DMS 273 (cell line): ENCODE measurements around the gene HES3.
A peak's percentile ranks its signal among the peaks of the same experiment; 100 is the strongest.

Experiments used
- DNase-seq: peaks from one replicate; lab custom pipeline; 2025; ENCODE audit not compliant: unreplicated experiment; lab: John Stamatoyannopoulos, UW

The HES3 gene

DNA sequence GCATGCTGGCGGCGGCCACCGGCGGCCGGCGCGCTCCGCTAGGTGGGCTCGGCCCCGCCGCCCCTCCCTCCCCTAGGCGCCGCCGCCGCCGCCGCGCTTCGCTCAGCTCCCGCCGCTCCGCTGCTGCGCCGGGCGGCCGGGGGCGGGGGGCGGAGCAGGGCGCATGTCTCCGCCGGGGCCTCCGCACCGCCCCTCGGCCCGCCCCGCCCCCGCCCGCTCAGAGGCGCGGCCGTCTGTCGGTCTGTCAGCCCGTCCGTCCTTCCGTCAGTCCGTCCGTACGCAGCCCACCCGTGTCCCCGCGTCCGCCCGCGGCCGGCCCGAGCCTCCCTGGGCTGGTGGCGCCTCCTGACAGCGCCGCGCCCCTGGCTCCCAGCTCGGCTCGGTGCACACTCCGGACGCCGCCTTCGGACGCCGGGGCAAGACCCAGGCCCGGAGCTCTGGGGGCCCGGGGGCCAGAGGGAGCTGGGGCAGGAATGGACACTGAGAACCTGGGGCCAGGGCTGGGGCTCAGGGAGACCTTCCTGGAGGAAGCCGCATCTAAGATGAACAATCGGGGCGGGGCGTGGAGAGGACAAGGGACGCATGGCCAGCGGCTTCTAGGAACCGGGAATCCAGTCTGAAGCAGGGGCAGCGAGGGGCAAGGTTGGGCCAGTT lies 17.1 kb downstream of the HES3 start, which contains the start of gene GPR153:
Gene GPR153 (minus strand): TSS at position 138 of the 654 bp plus-strand sequence. CDS start 6,193 bp downstream, outside the sequence.
- peak; percentile 79 for DNase-seq

DNA sequence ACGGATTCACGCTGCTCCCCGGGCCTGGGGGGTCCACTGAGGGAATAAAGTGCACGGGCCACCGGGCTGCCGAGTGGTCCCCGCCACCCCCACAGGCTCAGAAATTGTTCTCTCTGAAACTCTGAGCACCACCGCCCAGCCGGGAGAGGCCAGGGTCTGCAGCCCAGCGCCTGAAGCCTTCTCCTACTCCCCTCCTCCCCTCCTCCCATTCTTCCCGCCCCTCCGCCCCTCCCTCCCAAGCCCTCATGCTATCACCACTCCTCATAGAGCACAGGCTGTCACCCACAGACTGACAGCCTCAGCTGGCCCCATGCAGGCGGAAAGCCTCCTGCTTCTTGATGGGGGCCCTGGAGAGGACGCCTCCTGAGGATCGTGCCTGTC lies 17.6 kb downstream of the HES3 start:
- DNase-seq: peak; percentile 78

DNA sequence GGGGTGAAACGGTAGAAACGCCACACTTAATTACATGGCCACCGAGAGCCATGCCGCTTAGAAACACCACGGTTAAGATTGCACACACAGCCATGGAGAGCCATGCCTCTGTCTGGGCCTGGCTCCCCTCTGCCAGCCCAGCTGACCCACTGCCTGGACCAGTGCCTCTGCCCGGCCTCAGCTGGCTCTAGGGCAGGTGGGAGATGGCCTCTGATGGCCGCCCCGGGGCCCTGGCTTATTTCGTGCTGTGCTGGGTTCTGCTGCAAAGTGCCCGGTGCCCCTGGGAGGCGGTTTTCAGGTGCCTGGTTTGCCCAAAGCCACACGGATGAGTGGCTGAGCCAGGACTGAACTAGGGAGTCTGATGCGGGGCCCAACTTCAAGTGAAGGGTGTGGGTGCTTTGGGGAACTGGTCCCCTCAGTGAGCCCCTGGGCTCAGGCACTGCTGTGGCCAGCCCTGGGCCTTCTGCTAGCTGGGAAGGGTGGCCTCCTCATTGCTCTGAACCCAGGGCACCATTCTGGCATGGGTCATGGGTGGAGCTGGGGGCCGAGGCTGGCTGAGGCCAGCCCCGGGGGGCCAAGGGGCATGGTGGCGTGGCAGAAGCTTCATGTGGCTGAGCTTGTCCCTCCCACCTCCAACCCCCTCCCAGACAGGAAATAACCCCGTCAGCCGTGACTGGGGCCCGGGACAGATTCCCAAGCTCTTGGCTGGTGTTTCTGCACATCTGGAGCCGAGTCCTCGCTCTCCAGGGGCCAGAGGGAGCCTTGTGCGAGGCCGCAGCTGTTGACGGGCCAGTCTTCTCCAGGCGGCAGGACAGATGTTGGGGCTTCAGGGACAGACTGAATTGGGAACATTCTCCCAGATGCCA lies 18.8 kb downstream of the HES3 start:
- DNase-seq: peak; percentile 51

DNA sequence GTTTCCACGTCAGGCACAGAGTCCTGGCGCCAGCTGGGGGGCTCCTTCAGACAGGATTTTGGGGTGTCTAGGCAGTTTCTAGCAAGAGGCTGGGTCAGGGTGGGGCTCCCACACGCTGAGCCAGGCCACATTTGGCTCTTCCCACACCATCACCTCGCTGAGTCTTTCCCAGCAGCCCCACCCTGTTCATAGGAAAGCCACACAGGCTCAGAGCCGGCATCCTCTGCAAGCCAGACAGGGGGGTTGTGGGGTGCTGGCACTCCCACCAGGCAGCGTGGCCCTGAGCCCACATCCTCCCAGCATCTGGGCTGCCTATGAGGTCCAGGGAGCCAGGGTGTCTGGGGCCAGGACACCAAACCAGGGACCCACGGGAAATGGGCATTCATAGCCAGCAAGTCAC lies 19.7 kb downstream of the HES3 start:
- no peak for DNase-seq

DNA sequence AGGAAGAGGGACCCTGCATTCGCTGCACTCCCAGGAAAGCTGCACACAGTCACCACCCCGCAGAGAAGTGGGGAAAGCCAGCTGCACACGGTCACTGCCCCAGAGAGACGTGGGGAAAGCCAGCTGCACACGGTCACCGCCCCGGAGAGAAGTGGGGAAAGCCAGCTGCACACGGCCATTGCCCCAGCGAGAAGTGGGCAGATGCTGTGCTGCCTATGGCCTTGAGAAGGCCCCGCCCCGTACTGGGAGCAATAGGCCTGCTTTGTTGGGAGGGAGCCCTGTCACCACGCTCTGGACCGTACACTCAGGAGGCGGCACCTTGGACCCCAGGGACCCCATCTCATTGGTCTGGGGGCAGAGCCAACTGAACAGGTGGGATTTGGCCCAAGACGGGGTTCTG lies 21.2 kb downstream of the HES3 start:
- peak; percentile 33 for DNase-seq

DNA sequence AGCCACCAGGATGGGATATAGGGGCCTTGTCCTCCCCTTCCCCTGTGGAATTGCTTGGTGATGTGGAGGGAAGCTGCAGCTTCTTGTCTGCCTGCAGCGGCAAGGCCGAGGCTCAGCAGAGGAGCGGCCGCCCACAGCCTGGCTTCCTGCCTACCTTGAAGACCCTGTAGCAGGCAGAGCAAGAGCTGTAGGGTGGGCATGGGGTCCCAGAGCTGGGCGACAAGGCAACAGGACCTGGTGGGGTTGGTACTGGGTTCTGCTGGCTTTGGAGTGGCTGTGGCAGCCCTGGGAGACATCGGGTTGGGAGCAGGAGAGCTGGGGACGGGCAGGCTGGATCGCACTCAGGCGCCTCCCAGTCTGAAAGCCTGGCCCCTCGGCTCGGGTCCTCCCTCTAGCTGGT lies 22.7 kb downstream of the HES3 start:
- DNase-seq: no peak

DNA sequence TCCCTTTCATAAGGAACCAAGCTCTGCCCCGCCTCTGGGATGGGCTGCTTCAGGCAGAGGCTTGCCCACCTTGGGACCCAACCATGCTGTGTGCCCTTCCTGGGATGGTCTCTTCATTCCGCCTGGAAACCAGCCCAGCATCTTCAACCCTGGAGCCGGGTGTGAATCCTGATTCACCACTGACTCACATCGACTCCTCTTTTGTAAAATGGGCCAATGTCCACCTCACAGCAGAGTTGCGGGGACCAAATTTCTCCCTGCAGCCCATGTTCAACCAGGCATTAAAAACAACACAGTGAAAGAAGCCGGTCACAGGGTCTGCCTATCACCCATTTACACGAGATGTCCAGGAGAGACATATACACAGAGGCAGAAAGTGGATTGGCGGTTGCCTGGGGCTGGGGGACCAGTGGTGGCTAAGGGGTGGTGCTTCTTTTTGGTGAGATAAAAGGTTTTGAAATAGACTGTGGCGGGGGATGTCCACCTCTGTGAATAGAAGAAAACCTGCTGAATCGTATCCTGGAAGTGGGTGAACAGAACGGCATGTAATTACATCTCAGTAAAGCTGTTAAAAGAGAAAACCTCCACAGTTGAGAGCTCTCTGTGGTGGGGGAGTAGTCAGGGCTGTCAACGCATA lies 23.8 kb downstream of the HES3 start:
- DNase-seq: no peak

DNA sequence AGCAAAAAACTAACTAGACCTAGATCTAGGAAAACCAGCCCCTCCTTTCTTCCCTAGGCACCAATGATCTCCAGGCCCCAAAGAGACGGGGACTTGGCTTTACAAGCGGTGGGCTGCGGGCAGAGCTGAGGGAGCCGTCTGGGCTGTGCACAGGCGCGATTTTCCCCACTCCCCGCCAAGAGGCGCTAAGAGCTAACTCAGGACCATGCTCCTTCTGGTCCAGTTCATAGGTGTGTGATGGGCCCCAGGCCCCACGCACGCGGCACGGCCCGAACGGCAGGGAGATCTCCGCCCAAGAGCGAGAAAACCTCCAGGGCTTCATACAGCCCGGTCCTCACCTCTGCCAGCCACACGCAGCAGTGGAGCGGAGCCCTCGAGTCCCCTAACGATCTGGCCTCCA lies 24.4 kb downstream of the HES3 start:
- no peak for DNase-seq

DNA sequence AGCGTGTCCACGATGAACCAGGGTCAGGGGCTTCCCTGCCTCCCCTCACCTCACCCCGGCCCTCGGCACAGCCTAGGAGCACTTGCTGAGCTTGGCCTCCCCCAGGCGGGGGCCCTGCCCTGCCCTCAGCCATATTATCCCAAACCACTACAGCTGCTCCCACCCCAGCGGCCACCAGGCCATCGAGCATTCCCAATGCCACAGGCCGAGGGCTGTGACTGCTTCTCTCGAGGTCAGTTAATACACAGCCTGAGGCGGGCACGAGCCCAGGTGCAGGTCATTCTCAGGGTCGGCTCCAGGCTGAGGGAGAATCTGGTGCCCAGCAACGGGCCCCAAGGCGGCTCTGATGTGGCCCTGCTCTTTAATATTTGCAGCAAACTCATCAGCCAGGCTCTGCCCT lies 25.3 kb downstream of the HES3 start:
- no peak for DNase-seq

DNA sequence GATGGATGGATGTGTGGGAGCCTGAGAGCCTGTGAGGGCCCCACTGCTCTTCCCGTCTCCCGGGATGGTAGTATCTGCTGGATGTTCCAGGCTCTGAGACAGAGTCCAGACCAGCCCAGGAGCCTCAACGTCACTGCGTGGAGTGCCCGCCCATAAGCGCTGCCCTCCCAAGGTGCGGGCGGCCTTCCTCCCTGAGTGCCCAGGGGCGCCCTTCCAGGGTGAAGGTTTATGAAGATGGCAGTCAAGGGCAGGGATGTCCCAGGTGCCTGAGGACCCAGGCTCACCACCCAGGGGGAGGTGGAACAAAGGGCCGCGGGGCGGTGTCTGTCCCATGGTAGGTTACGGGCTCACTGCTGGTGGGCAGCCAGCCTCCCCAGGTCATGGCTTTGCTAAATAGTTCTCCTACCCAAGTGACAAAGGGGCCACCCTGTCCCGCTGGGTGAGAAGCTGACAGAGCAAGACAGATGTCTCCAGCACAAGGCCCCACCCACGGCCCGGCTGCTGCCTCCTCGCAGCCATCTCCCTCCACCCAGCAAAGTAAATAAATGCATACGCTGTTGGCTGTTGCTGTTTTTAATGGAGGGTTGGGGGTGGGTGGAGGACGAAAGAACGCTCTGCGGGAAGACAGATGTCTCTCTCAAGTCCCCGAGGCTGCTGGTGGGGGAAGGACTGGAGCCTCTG lies 25.9 kb downstream of the HES3 start:
- peak; percentile 94 for DNase-seq

DNA sequence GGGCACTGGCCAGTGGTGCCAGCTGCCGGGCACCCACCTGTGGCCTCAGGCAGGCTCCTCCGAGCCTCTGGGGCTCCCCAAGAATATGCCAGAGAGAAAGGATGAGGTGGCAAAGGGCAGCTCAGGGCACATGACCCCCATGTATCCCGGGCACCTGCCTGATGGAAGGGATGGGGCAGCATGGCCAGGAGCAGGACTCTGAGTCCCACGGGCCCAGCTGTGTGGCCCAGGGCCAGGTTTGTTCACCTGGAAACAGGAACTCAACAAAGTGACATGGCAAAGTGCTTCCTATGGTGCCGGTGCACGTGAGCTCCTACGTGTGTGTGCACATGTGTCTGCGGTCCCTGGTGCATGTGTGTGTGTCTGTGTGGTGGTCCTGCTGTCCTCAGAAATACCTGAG lies 26.4 kb downstream of the HES3 start:
- peak; percentile 65 for DNase-seq

DNA sequence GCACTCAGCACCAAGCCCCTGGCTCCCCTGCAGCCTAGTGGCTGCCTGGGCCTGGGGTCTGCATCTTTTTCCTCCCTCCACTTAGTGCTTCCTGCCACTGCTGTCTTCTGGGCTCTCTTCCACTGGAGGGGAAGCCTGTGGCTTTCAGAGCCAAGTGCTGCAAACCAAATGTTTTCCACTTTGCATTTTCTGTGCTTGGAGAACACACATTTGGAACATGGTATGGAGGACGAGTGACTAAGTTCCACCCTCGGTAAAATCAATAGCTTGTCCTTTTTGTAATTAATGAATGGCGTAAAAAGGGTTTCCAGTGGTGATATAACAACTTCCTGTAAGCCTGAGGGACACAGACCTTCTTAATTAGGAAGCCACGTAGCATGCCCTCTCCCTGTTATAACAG lies 27.0 kb downstream of the HES3 start:
- DNase-seq: peak; percentile 41

DNA sequence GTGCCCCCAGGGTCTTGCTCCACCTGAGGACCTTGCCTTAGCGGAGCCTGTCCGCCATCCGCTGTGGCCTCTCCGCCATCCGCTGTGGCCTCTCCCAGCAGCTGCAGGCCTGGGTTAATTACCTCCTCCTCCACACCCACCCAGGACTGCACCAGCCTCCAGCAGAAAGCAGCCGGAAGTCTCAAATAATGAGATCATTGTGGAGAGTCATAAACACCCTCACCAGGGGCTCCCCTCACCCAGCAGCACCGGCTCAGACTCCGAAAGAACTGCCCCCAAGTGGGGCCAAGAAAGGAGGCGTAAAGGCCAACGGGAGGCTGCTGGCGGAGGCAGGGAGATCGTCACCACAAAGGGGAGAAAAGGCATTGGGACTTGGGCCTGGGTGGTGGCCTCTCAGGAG lies 27.6 kb downstream of the HES3 start:
- DNase-seq: peak; percentile 32

DNA sequence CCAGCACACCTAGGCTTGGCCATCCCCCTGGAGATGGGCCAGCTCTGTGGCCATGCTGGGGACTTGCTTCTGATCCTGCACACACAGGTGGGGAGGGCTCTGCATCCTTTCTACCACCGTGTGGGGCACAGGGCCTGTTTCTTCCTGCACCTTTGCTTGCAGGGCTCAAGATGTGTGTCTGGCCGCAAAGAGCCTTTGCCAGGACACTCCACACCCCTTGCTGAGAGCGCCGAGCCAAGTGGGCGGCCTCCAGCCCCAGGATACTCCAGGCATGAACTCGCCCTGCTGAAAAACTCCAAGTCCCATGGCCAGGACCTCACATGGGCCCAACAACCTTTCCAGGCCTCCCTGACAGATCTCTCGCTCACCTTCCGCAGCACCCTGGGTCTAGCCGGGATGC lies 28.5 kb downstream of the HES3 start:
- no peak for DNase-seq

DNA sequence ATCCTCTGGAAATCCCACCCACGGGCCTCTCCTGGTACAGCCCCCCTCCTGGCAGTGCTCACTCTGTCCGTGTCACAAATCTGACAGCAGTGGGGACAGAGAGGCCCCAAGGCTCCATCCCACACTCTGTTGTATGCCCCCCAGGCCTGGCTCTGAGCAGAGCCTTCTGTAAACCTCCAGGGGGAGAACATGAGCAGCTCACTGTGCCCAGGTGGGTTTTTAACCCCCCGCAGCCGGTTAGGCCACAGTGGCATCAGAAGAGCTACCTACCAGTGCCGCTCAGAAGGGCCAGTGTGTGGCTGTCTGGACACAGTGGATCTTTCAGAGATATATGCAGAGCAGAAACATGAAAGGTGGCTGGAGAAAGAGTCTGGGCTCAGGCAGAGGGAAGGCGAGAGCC lies 28.9 kb downstream of the HES3 start:
- peak; percentile 63 for DNase-seq

DNA sequence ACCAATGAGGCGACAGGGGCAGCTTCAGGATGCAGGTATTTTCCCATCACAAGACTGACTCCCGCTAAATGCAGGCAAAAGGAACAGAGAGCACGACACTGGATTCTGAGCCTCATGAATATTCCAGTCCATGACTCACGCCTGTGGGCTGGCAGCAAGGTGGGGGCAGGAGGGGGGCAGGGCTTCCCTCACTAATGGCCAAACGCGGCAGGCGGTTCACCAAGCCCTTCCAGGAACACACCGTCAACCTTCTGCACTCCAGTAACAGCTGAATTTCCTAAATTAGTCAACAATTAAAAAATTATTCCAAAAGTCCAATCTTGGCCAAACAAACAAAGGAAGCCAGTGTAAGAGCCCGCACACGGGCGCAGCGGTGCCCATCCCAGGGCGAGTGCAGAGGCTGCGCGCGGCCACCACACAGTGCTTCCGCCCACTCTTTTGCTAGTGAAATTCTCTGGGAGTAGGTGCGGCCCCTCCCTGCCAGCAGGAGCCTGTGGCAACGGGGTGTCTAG lies 29.5 kb downstream of the HES3 start:
- peak; percentile 90 for DNase-seq

DNA sequence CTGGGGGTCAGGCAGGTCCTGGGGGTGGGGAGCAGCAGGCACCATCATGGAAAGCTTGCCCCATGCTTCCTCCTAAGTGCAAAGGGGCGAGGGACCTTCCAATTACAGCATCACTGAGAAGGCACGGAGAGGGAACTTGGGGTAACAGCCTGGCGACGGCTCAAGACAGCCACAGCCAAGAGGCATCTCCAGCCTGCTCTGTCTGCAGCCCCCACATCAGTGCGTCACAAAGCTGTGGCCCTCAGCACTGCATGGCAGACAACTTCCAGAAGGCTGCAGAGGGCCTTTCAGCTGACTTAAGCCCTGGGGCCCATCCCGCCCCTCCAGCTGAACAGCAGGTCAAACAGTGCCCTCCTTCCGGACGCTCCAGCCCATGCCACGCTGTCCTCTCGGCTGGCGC lies 30.1 kb downstream of the HES3 start:
- DNase-seq: no peak

DNA sequence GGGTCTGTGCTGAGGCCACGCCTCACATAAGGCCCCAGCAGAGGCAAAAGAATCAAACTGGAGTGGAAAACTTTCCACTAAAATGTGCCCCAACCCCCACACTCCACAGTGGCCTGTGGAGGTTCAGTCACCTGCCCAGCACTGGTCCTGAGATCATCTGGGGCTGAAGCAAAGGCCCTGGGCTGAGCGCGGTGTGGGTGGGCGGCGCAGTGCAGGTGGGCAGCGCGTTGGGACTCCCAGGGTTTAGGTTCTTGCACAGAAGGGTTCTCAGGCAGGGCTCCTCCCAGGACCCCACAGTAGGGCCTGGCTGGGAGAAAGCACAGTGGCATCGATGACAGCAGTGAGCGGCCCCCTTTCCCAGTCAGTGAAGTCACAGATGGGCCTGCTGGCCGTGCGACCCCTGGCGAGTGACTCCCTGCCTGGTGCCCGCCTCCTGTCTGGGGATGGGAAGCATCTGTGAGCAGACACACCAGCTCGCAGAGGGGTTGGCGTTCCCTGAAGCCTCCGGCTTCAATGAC lies 30.7 kb downstream of the HES3 start:
- no peak for DNase-seq

DNA sequence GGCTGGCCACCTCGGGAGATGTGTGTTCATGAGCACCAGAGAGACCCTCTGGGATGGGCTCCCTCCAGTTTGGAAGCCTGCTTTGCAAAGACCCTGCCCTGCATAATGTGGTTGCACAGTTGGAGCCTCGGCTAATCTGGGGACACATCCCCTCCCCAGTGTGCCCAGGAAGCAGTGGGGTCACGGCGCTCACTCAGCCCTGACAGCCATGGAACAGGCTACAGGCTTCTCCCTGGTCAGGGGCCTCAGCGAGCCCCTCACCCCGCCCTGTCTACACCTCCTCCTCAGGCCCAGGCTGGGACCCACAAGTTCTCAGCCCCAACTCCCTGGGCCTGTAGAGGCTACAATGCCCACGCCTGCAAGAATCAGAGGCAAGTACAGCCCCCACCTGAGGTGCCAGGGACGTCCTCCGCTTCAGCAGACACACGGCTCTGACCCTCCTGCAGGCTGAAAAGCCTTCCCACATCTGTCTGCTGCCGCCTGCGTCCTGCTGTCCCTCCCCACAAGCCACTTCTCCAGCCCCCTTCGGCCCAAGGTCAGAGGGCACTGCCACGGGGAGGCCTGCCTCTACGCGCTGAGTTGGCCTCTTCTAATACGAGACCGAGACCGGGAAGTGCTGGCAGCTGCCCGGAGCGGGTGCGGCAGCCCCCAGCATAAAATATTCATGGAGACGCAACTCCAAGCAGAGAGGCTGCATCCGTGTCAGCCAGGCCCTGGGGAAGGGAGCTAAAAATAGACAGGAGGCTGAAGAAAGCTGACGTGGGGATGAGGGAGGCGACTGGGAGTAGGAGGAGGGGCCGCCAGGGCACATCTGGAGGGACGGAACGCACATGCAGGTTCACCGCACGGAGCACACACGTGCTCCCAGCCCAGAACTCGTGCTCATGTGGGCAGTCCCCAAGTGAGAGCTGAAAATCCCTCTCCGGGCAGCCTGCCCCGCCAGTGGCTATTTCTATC lies 32.1 kb downstream of the HES3 start:
- DNase-seq: peak; percentile 95
